ENCODE data around the gene RRAS. TPM values are rescaled to one million over a fixed set of nuclear protein-coding genes. Genes with fewer than 3 reads are reported as not detected.

Gene RRAS
- total and polyA plus RNA-seq, 4 experiments from 2014 or later, result 12.0 to 32.1 (median 20.7) TPM

- ChIA-PET POLR2A (ENCODE audit: partially characterized antibody) (interaction anchor here (0.6 to 5.5 kb wide), 6 partner anchors 9 to 160 kb away, joined by 3 to 30 read pairs (median 6); partner anchors contain the start of genes BCL2L12, IRF3, PRR12 and RPS11), CTCF (ENCODE audit: partially characterized antibody) (interaction anchor here (1.5 to 2.8 kb wide), 2 partner anchors 12 to 17 kb away, joined by 5 to 7 read pairs; no protein-coding TSS in a partner anchor)
- Mint-ChIP-seq H3K9me3 (no peaks in the 10 kb centered on the region), H3K4me3 (no peak overlapping the region), H3K27ac (peak overlapping the region in 2 of 7 donors; percentile 36 to 64), H3K36me3 (peaks cover 16 to 50% of the 10 kb centered on the region in 2 donors), H3K4me1 (peaks cover 2 to 15% (median 9%) of the 10 kb centered on the region in 4 donors), H3K27me3 (no peaks in the 10 kb centered on the region)
- H3K27ac ChIP-seq (ENCODE audit: low read depth, low read length), result no peak overlapping the region
- H3K27me3 ChIP-seq (ENCODE audit: insufficient read depth, low read length), result no peaks in the 10 kb centered on the region
- H3K4me1 ChIP-seq (ENCODE audit: insufficient read depth, low read length), result peaks cover 6% of the 10 kb centered on the region
- no peaks in the 10 kb centered on the region for H3K9me3 ChIP-seq (ENCODE audit: control insufficient read depth in 1 of 2, low read length in 2 of 2)
- intact Hi-C loops (cut with micrococcal nuclease), result loop anchor here (1.0 kb wide), 1 partner anchor 16 kb away; no protein-coding TSS in a partner anchor
- peak in 1 of 5 donors; percentile 18 for DNase-seq
- H3K4me3 ChIP-seq (ENCODE audit: low read length in 2 of 2), result no peak overlapping the region
- H3K36me3 ChIP-seq (ENCODE audit: insufficient read depth, low read length), result peaks cover 67% of the 10 kb centered on the region
Measured at GRCh38 chr19:49655570-49656455, 15.9 kb upstream of the RRAS start.

GRCh38 chr19:49654581-49654980 is 14.6 kb upstream of the RRAS start:
- H3K4me1 ChIP-seq (ENCODE audit: insufficient read depth, low read length), result peaks cover 6% of the 10 kb centered on the region
- Mint-ChIP-seq H3K4me1 (peaks cover 2 to 6% (median 3%) of the 10 kb centered on the region in 4 donors), H3K36me3 (peaks cover 9 to 47% of the 10 kb centered on the region in 2 donors), H3K9me3 (no peaks in the 10 kb centered on the region), H3K27ac (peak overlapping the region in 3 of 7 donors; percentile 37 to 75 (median 42)), H3K27me3 (no peaks in the 10 kb centered on the region), H3K4me3 (no peak overlapping the region)
- peak in 1 of 5 donors; percentile 25 for DNase-seq
- H3K4me3 ChIP-seq (ENCODE audit: low read length in 2 of 2), result no peak overlapping the region
- H3K36me3 ChIP-seq (ENCODE audit: insufficient read depth, low read length), result peaks cover 67% of the 10 kb centered on the region
- ChIA-PET CTCF (ENCODE audit: partially characterized antibody) (interaction anchor here (1.5 to 2.8 kb wide), 2 partner anchors 11 to 18 kb away, joined by 5 to 7 read pairs; no protein-coding TSS in a partner anchor), POLR2A (ENCODE audit: partially characterized antibody) (interaction anchor here (1.1 to 5.5 kb wide), 2 partner anchors 10 to 11 kb away, joined by 3 to 30 read pairs; partner anchors contain the start of genes BCL2L12 and IRF3)
- no peaks in the 10 kb centered on the region for H3K9me3 ChIP-seq (ENCODE audit: control insufficient read depth in 1 of 2, low read length in 2 of 2)
- no peaks in the 10 kb centered on the region for H3K27me3 ChIP-seq (ENCODE audit: insufficient read depth, low read length)
- intact Hi-C loops (cut with micrococcal nuclease), result no loop called here
- no peak overlapping the region for H3K27ac ChIP-seq (ENCODE audit: low read depth, low read length)

GRCh38 chr19:49653466-49653806 is 13.5 kb upstream of the RRAS start:
- no peak overlapping the region for H3K27ac ChIP-seq (ENCODE audit: low read depth, low read length)
- no peak overlapping the region for H3K4me3 ChIP-seq (ENCODE audit: low read length in 2 of 2)
- no peaks in the 10 kb centered on the region for H3K9me3 ChIP-seq (ENCODE audit: control insufficient read depth in 1 of 2, low read length in 2 of 2)
- no peak for DNase-seq
- peaks cover 55% of the 10 kb centered on the region for H3K36me3 ChIP-seq (ENCODE audit: insufficient read depth, low read length)
- H3K36me3 Mint-ChIP-seq, result peaks cover 13 to 42% of the 10 kb centered on the region in 2 donors
- H3K27me3 Mint-ChIP-seq, result no peaks in the 10 kb centered on the region
- POLR2A ChIA-PET (ENCODE audit: partially characterized antibody), result interaction anchor here (5.5 kb wide), 1 partner anchor 11 kb away, joined by 30 read pairs; the partner anchor contains the start of genes BCL2L12 and IRF3
- no peaks in the 10 kb centered on the region for H3K4me1 ChIP-seq (ENCODE audit: insufficient read depth, low read length)
- H3K4me1 Mint-ChIP-seq, result peaks cover 0 to 9% (median under 1%) of the 10 kb centered on the region in 4 donors
- H3K9me3 Mint-ChIP-seq, result no peaks in the 10 kb centered on the region
- CTCF ChIA-PET (ENCODE audit: partially characterized antibody), result interaction anchor here (0.9 kb wide), 1 partner anchor 19 kb away, joined by 4 read pairs; no protein-coding TSS in a partner anchor
- no peak overlapping the region for H3K4me3 Mint-ChIP-seq
- no peaks in the 10 kb centered on the region for H3K27me3 ChIP-seq (ENCODE audit: insufficient read depth, low read length)
- H3K27ac Mint-ChIP-seq, result peak overlapping the region in 1 of 7 donors; percentile 40
- intact Hi-C loops (cut with micrococcal nuclease), result no loop called here

- DNase-seq, result peak in 1 of 5 donors; percentile 39
- peaks cover 13 to 43% of the 10 kb centered on the region in 2 donors for H3K36me3 Mint-ChIP-seq
- POLR2A ChIA-PET (ENCODE audit: partially characterized antibody), result interaction anchor here (5.5 kb wide), 1 partner anchor 12 kb away, joined by 30 read pairs; the partner anchor contains the start of genes BCL2L12 and IRF3
Measured at GRCh38 chr19:49652551-49653465, 12.9 kb upstream of the RRAS start.

GRCh38 chr19:49651820-49652550 is 12.0 kb upstream of the RRAS start:
- Mint-ChIP-seq H3K9me3 (no peaks in the 10 kb centered on the region), H3K27ac (no peak overlapping the region), H3K4me3 (no peak overlapping the region), H3K27me3 (no peaks in the 10 kb centered on the region), H3K36me3 (peaks cover 13 to 46% of the 10 kb centered on the region in 2 donors), H3K4me1 (peaks cover 0 to 6% (median 2%) of the 10 kb centered on the region in 4 donors)
- intact Hi-C loops (cut with micrococcal nuclease), result no loop called here
- no peak overlapping the region for H3K27ac ChIP-seq (ENCODE audit: low read depth, low read length)
- H3K36me3 ChIP-seq (ENCODE audit: insufficient read depth, low read length), result peaks cover 50% of the 10 kb centered on the region
- peak in 1 of 5 donors; percentile 8 for DNase-seq
- ChIA-PET CTCF (ENCODE audit: partially characterized antibody) (no interaction called here), POLR2A (ENCODE audit: partially characterized antibody) (interaction anchor here (5.5 kb wide), 1 partner anchor 13 kb away, joined by 30 read pairs; the partner anchor contains the start of genes BCL2L12 and IRF3)
- H3K4me1 ChIP-seq (ENCODE audit: insufficient read depth, low read length), result no peaks in the 10 kb centered on the region
- H3K9me3 ChIP-seq (ENCODE audit: control insufficient read depth in 1 of 2, low read length in 2 of 2), result no peaks in the 10 kb centered on the region
- no peak overlapping the region for H3K4me3 ChIP-seq (ENCODE audit: low read length in 2 of 2)
- no peaks in the 10 kb centered on the region for H3K27me3 ChIP-seq (ENCODE audit: insufficient read depth, low read length)

More at GRCh38 chr19:49652551-49653465, 12.9 kb upstream of the RRAS start:
- Mint-ChIP-seq H3K4me1 (peaks cover 0 to 9% (median under 1%) of the 10 kb centered on the region in 4 donors), H3K4me3 (no peak overlapping the region), H3K9me3 (no peaks in the 10 kb centered on the region), H3K27ac (peak overlapping the region in 1 of 7 donors; percentile 51), H3K27me3 (no peaks in the 10 kb centered on the region)
- H3K4me1 ChIP-seq (ENCODE audit: insufficient read depth, low read length), result no peaks in the 10 kb centered on the region
- no peak overlapping the region for H3K4me3 ChIP-seq (ENCODE audit: low read length in 2 of 2)
- no peak overlapping the region for H3K27ac ChIP-seq (ENCODE audit: low read depth, low read length)
- CTCF ChIA-PET (ENCODE audit: partially characterized antibody), result interaction anchor here (0.9 kb wide), 1 partner anchor 20 kb away, joined by 4 read pairs; no protein-coding TSS in a partner anchor
- peaks cover 52% of the 10 kb centered on the region for H3K36me3 ChIP-seq (ENCODE audit: insufficient read depth, low read length)
- H3K9me3 ChIP-seq (ENCODE audit: control insufficient read depth in 1 of 2, low read length in 2 of 2), result no peaks in the 10 kb centered on the region
- H3K27me3 ChIP-seq (ENCODE audit: insufficient read depth, low read length), result no peaks in the 10 kb centered on the region
- intact Hi-C loops (cut with micrococcal nuclease), result no loop called here

GRCh38 chr19:49651029-49651819 is 11.3 kb upstream of the RRAS start:
- peaks cover 0 to 10% (median 6%) of the 10 kb centered on the region in 4 donors for H3K4me1 Mint-ChIP-seq
- peak overlapping the region in 1 of 7 donors; percentile 27 for H3K27ac Mint-ChIP-seq
- peaks cover 50% of the 10 kb centered on the region for H3K36me3 ChIP-seq (ENCODE audit: insufficient read depth, low read length)
- no peaks in the 10 kb centered on the region for H3K27me3 ChIP-seq (ENCODE audit: insufficient read depth, low read length)
- peaks cover 13 to 46% of the 10 kb centered on the region in 2 donors for H3K36me3 Mint-ChIP-seq
- no peak overlapping the region for H3K27ac ChIP-seq (ENCODE audit: low read depth, low read length)
- ChIA-PET POLR2A (ENCODE audit: partially characterized antibody) (no interaction called here), CTCF (ENCODE audit: partially characterized antibody) (no interaction called here)
- no peak overlapping the region for H3K4me3 ChIP-seq (ENCODE audit: low read length in 2 of 2)
- no peaks in the 10 kb centered on the region for H3K9me3 Mint-ChIP-seq
- intact Hi-C loops (cut with micrococcal nuclease), result no loop called here
- H3K9me3 ChIP-seq (ENCODE audit: control insufficient read depth in 1 of 2, low read length in 2 of 2), result no peaks in the 10 kb centered on the region
- peak in 1 of 5 donors; percentile 24 for DNase-seq
- H3K4me3 Mint-ChIP-seq, result no peak overlapping the region
- H3K27me3 Mint-ChIP-seq, result no peaks in the 10 kb centered on the region
- no peaks in the 10 kb centered on the region for H3K4me1 ChIP-seq (ENCODE audit: insufficient read depth, low read length)

Measured in CD4-positive, alpha-beta memory T cell (primary cell).